Activated CD4-positive, CD25-positive, alpha-beta regulatory T cell treated with anti-CD3 and anti-CD28 coated beads, Interleukin-2, amount 50 U/mL, for 72 hours (primary cell): ENCODE data around the gene HDLBP.

Source experiments
- DNase-seq: peaks from one replicate; pipeline ENCODE4 v3.0.0; 2021

HDLBP gene

DNA sequence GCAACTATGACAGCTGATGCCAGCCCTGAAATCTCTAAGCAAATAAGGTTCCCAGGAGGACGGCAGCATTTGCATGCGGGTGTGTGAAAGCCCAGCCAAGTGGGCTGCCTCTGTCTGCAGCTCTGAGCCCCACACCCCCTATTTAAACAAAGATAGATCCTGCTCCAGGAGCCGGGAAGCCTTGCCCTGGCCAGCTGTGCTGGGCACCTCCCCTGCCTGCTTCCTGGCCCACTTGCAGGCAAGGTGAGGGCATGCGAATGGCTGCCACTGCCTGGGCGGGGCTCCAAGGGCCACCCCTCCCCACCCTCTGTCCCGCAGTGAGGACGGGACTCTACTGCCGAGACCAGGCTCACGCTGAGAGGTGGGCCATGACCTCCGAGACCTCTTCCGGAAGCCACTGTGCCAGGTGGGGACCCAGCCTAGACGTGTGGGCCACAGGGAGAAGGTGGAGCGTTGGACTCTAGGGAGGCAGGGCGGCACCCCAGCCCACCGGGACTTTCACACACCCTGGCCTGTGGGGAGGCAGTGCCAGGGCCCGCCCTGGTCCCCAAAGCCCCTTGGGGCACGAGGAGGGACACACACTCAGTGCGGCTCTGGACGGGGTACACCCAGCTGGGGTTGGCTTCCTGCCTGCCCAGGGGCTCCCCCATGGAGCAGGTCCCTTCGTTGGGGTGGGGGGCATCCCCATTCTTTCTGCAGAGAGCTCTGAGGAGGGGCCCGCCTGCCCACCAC is 126.9 kb downstream of the HDLBP start, which contains the start of gene ANO7:
Gene ANO7 (plus strand): TSS at position 317 of the 732 bp plus-strand sequence. CDS start 1,387 bp downstream, outside the sequence.
- no peak for DNase-seq

DNA sequence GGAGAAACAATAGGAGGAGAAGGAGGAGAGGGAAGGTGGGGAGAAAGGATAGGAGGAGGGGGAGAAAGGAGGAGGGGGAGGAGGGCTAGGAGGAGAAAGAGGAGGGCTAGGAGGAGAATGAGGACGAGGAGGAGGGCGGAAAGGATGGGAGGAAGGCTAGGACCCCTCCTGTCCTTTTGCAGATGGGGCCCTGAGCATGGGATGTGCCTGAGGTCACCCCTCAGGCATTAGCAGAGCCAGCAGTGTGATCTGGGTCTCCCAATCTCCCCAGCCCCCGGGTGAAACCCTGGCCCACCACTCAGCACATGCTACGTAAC is 127.6 kb downstream of the HDLBP start:
- no peak for DNase-seq

DNA sequence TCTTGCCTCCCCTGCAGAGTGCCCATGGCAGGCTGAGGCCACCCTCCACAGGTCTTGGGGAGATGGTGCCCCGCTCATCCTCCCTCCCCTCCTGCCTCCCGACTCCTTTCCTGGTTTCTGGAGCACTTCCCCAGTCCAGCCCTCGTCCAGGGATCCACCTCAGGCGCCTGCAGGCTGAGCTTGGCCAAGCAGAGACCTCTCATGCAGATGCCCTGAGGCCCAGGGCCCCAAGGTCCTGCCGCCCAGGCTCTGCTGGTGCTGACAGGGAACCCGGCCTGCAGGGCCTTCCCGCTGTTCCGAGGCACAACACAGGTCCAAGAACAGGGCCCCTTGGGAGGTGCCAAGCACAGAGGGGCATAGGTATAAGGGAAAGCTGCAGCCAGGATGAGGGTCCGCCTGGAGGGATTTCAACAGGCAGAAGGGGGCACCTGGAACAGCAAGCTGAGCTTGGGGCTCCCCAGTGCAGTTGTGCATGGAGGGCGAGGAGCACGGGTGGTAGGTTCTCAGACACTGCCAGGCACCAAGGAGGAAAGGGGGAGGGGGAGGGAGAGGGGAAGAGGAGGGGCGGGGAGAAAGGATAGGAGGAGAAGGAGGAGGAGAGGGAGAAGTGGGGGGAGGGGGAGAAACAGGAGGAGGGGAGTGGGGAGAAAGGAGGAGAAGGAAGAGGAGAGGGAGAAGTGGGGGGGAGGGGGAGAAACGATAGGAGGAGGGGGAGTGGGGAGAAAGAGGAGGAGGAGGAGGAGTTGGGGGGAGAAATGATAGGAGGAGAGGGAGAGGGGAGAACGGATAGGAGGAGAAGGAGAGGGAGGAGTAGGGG is 128.2 kb downstream of the HDLBP start:
- no peak for DNase-seq

- DNase-seq, result no peak
These were observed 129.5 kb downstream of the HDLBP start for GRCh38 chr2:241185961-241186360.

- DNase-seq, result no peak
These were observed 130.6 kb downstream of the HDLBP start for GRCh38 chr2:241184901-241185300.

DNA sequence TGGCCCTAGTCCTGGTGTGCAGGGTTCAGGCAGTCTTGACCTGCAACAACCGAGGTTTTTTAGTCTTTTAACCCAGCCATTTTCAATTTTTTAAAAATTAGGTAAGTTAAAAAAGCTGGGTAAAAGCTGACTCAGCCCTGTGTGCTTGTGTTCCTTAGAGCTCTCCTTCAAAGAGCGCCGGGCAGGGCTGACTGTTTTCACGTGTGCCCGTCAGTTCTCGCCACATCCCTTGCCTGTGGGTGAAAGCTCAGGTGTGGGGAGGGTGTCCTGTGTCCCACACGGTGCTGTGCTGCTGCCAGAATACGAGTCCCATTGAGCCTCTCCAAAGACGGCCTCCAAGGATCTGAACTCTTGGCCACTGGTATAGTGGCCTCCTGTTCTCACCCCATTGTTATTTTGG is 132.3 kb downstream of the HDLBP start:
- DNase-seq, result no peak

- no peak for DNase-seq
These were observed 132.8 kb downstream of the HDLBP start for GRCh38 chr2:241182531-241183133.

DNA sequence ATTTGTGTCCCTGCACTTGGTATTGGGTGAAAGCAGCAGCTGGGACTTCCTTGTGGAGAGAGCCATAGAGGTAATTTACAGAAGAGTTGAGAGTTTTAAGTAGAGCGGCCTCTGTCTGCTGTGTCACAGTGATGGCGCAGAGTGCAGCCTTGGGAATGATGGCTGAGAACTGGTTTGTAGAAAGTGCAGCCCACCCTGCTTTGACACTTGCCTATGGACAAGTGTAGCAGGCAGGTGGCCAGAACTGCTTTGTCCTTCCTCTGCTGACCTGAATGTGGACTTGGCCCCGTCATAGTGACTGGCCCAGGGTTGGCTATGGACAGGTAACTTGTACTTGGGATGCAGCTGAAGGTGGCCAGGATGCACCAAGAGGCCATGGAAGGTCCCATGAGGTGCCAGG is 133.3 kb downstream of the HDLBP start:
- DNase-seq, result no peak

GRCh38 chr2:241180495-241180894 is 135.0 kb downstream of the HDLBP start:
- DNase-seq, result no peak

DNA sequence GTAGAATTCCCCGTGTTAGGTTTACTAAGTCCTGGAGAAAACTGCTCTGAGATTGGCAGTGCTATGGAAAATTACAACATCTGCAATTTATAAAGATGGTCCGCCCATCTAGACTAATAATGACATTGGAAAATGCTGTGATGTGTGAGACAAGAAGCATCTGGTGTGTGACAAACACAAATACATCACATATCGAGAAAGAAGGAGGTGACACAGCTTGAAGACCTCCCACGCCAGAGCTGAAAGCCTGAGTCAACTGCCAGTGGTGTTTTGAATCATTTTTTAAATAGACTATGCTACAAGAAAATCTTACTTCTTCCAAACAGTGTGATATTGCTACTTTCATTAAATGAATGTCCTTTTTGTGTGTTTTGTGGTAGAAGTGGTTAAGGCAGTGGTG is 135.6 kb downstream of the HDLBP start:
- DNase-seq, result no peak

DNA sequence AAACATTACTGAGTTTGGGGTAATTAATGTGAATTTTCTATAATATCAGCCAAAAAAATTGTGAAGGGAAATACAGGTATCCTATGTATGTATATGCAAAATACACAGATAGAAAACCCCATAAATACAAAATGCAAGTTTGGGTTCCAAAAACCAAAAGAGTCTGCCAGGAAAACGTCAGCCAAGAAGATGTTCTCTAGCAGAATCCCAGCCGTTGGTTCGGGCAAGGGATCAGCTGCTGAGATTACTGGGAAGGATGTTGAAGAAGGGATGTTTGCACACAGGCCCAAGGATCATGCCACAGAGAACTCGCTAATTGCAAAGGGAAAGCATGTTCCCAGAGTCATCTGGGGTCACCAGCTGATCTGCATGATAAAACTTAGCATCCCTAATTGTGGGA is 136.5 kb downstream of the HDLBP start:
- no peak for DNase-seq

DNA sequence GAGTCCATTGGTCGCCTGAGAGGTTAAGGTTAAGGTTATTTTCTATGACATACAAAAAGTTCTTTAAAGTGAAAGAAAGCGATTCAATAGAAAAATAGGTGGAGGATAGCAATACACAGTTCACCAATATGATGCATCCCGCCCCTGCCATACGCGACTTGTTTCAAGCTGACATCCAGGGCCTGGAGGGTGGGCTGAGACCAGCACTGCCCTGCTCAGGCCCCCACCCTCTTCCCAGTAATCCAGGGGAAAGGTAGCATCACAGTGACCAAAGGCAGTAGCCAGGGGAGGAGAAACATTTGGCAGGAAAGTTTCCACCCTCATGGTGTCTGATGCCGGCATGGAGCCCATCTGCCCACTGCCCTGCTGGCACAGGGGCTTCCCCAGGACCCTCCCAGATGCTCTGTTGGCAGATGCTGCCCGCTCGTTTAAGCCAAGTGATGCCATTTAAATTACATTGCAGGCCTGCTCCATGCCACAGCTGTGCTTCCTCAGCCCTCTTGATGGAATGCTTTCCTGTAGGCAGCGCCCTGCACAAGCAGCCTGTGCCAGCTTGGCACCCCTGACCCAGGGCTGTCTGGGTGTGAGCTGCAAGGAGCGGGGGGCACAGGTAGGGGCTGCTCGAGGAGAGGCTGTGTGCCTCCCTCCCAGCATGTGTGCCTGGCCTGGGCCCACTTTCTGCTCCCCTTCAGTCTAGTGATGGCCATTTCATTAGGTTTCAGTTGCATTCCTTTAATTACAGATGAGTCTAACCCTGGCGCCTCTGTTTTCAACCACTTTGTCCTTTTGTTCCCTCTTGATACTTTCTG is 137.7 kb downstream of the HDLBP start:
- no peak for DNase-seq
